ENCODE results near the gene BCOR.

DNA sequence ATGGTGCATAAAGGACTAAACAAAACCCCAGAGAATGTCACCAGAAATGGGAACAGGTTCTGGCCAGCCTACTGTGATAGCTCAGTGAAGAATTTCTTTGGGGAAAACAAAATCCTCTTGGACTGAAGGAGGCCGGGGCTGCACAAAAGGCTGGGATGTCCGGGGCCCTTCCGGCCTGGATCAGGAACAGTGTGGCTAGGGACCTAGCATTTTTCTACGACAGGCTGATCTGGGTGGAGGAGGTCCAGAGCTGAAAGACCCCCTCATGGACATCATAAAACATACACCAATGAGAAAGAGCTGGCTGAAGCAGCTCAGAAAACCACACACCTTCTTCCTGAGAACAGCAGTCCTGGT, 94.7 kb downstream of the BCOR start:
- TF ChIP-seq, protein P1, sequence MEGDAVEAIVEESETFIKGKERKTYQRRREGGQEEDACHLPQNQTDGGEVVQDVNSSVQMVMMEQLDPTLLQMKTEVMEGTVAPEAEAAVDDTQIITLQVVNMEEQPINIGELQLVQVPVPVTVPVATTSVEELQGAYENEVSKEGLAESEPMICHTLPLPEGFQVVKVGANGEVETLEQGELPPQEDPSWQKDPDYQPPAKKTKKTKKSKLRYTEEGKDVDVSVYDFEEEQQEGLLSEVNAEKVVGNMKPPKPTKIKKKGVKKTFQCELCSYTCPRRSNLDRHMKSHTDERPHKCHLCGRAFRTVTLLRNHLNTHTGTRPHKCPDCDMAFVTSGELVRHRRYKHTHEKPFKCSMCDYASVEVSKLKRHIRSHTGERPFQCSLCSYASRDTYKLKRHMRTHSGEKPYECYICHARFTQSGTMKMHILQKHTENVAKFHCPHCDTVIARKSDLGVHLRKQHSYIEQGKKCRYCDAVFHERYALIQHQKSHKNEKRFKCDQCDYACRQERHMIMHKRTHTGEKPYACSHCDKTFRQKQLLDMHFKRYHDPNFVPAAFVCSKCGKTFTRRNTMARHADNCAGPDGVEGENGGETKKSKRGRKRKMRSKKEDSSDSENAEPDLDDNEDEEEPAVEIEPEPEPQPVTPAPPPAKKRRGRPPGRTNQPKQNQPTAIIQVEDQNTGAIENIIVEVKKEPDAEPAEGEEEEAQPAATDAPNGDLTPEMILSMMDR (IDR thresholded peaks at IDR 0.05) = no peak
- no peak for TF ChIP-seq POLR2A (IDR thresholded peaks at IDR 0.05)
